GM19239 (cell line): Measurements from ENCODE around the gene MYL6.
"Not testable (repeated sequence)": the region's sequence is repeated elsewhere in the genome, so short reads cannot be mapped to it uniquely, and the experiment has no call there.

ENCODE experiments used
- DNase-seq: peaks from one replicate; pipeline ENCODE4 v3.0.0; 2011; ENCODE audit warnings: low spot score; ENCODE audit not compliant: insufficient read length
- FAIRE-seq: peaks from 2 replicates; lab custom pipeline; 2011; peaks lifted over from hg19 to GRCh38; lab: Jason Lieb, UNC

The MYL6 gene

DNA sequence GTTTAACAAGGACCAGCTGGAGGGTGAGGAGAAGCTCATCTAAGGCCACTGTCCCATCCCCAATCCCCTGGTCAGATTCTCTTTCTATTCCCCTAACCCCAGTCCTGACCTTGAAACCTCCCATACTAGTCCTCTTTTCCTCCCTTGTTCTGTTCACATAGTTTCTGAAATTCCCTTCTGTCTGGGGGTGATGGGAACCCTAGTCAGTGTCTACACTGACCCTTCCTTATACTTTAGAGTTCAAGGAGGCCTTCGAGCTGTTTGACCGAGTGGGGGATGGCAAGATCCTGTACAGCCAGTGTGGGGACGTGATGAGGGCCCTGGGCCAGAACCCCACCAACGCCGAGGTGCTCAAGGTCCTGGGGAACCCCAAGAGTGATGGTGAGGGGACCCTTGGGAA is 3.3 kb upstream of the MYL6 start:
- FAIRE-seq: no peak

DNA sequence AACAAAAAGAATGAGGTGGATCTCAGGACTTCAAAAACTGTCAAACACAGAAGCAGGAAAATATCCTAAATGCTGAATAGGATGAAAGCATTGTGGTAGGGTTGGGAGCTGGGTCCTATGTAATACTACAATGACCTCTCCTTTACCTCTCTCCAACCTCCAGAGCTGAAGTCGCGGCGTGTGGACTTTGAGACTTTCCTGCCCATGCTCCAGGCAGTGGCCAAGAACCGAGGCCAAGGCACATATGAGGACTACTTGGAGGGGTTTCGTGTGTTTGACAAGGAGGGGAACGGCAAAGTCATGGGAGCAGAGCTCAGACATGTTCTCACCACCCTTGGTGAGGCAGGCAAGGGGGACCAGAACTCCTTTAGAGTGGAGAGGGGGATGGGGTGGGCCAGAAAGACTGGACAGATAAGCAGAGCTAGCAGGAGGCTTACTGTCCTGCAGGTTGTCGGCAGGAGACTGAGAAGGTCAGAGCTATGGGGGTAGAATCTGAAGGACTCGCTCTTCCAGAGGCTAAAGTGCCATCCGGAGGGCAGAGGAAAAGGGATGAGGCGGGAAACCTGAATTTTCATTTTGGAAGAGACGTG is 2.8 kb upstream of the MYL6 start:
- no peak for FAIRE-seq
- DNase-seq: no peak

More for the DNA sequence above, 3.3 kb upstream of the MYL6 start:
- DNase-seq: no peak

- DNase-seq, FAIRE-seq: not testable (repeated sequence)
Observed at GRCh38 chr12:56156464-56157200, 1.5 kb upstream of the MYL6 start.

GRCh38 chr12:56157201-56158028 is 744 bp upstream of the MYL6 start:
- DNase-seq (peak; percentile 52), FAIRE-seq (no peak)

DNA sequence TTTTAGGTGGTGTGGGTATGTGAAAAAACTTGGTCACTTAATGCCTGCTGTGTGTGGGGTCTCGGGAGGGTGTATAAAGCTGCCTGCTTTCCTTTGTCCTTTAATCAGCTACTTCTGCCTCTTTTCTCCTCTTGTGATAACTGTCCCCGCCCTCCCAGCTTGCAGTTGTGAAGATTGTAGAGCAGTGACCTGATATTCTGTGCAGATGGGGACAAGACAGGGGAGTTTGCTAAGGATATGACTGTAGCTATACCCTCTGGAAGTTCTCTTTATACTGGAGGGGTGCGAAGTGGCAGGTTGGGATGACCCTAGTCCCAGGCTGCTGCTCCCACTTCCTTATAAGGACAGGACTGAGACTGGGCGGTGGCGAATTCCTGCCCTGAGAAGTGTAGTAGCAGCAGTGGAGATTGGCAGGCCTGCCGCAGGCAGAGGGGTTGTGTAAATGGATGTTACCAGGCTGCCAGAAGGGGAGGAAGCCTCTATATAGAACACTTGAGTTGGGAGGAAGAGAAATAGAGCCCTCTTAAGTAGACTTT is 835 bp downstream of the MYL6 start:
- FAIRE-seq: peak; percentile 4
- no peak for DNase-seq

DNA sequence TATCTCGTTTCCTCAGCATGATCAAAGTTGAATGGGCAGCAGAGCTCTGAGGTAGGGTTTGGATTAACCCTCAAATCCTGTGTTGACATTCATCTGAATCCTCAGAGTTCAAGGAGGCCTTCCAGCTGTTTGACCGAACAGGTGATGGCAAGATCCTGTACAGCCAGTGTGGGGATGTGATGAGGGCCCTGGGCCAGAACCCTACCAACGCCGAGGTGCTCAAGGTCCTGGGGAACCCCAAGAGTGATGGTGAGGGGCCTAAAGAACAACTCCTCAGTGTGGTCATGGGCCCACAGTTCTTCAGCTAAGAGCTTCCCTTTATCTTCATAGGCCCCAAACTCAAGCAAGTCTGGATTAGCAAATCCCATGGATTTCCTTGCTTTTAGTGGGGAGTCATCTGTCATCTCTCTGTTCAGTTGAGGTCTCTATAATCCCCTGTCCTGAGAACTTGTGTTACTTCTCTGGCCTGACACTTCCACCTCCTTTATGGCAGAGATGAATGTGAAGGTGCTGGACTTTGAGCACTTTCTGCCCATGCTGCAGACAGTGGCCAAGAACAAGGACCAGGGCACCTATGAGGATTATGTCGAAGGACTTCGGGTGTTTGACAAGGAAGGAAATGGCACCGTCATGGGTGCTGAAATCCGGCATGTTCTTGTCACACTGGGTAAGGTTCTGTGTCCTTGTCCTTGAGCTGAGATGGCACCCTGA is 1.5 kb downstream of the MYL6 start:
- FAIRE-seq: no peak

GRCh38 chr12:56160193-56160763 is 2.1 kb downstream of the MYL6 start:
- DNase-seq (no peak), FAIRE-seq (no peak)

More for the DNA sequence above, 1.5 kb downstream of the MYL6 start:
- DNase-seq: no peak

GRCh38 chr12:56160894-56161689 is 2.9 kb downstream of the MYL6 start:
- FAIRE-seq: no peak
- no peak for DNase-seq

- FAIRE-seq (no peak), DNase-seq (no peak)
Observed at GRCh38 chr12:56161690-56162351, 3.7 kb downstream of the MYL6 start.

- DNase-seq (no peak), FAIRE-seq (no peak)
Observed at GRCh38 chr12:56162468-56163290, 4.5 kb downstream of the MYL6 start.

DNA sequence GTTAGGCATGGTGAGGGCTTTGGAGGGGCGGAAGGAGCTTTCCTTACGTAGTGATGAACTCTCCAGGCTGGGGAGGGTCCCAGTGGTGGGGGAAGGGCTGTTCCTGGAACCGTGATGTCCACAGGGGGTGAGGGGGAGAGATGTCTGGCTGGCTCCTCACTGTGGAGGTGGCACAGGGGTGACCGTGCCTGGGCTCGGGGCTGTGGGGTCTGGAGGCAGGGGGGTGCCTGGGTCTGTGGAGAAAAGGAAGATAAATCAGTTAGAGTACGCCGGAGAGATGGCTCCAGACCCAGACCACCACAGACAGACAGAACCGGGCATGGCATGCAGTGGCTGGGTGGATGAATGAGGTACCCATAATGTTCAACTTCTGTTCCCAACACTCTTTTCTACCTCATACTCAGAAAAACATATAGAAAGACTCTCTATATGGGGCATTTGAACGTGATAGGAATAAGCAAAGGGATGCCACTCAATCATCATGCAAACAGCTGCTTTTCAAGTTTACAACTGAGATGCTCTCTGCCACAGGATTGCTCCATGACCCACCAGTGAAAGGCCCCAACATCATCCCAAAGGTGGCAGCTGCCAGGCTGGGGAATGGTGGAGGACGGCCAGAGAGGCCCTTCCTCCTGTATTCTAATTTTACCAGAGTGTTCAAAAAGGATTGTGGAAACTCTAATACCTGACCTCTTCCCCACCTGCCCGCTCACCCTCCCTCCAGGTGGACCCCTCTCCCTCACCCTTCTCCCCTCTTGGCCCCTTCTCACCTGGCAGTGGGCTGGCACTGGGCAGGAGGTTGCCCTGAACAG is 5.6 kb downstream of the MYL6 start:
- FAIRE-seq (no peak), DNase-seq (no peak)

- DNase-seq: no peak
- FAIRE-seq: no peak
Observed at GRCh38 chr12:56164345-56164729, 6.2 kb downstream of the MYL6 start.

- no peak for FAIRE-seq
Observed at GRCh38 chr12:56165369-56165768, 7.2 kb downstream of the MYL6 start.

DNA sequence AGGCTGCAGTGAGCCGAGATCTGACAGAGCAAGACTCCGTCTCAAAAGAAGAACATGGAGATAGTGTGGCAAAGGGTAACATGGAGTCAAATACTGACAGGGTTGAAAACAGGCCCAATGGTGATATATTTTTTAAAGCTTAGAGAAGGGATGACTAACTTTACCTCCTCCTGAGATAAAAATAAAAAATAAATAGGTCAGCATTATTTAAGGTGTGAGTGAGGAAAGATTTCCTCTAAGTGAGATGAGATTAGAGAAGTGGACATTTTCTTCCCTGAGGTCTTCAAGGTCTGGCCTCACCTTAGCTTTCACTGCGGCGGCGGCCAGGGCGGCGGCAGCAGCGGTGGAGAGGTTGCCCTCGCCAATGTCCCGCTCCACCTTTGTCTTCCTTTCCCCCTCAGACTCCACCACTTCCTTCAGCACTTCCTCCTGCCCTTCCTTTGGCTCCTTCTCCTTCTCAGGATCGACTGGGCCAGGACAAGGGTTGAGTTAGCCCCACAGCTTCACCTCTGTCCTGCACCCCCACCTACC is 11.1 kb downstream of the MYL6 start:
- FAIRE-seq (no peak), DNase-seq (no peak)

More at GRCh38 chr12:56165369-56165768, 7.2 kb downstream of the MYL6 start:
- DNase-seq: no peak

DNA sequence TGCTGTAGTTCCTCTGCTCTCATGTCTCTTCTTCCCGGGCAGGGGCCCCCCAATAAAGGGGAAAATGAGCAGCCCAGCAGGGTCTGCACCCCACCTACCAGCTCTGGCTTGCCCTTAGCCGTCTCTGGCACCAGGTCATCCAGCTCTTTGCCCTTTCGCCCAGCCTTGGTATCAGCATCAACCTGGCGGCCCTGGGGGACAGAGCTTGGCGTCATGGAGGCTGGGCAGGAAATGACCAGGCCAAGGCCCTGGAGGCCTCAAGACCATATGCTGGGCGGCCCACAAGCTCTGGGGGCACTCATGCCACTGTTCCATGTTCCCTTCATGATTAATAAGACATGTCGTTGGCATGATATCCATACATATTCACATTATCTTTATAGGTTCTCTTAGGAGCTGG is 14.7 kb downstream of the MYL6 start:
- no peak for FAIRE-seq

GRCh38 chr12:56178347-56178746 is 20.2 kb downstream of the MYL6 start:
- FAIRE-seq: no peak
- DNase-seq: no peak

More for the DNA sequence above, 14.7 kb downstream of the MYL6 start:
- DNase-seq: no peak

DNA sequence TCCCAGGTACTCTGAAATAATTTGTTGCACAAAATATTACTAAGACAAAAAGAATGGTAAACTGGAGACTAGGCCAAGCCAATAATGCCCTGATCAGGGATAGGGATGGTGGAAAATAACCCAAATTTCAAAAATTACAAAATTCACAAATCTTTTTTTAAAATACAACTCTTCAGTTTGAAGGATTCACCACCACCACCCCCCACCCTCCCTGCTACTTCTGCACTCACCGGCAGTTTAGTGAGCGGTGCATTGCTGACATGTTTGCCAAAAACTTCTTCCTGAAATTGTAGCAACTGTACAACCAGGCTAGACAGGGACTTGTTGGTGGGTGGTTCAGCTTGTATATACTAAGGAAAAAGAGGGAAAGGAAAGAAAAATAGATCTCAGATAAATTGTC is 28.8 kb downstream of the MYL6 start:
- no peak for DNase-seq
- FAIRE-seq: no peak
